SKM-1 (cell line): ENCODE measurements around the gene RNF168.
A peak's percentile ranks its signal among the peaks of the same experiment; 100 is the strongest.
"Not testable (repeated sequence)": the region's sequence is repeated elsewhere in the genome, so short reads cannot be mapped to it uniquely, and the experiment has no call there.

ENCODE experiments used
- DNase-seq: peaks from one replicate; lab custom pipeline; 2025; ENCODE audit not compliant: unreplicated experiment; lab: John Stamatoyannopoulos, UW

RNF168 gene

GRCh38 chr3:196472286-196472685, 31.3 kb downstream of the RNF168 start:
- DNase-seq: no peak

GRCh38 chr3:196471551-196471950, 32.0 kb downstream of the RNF168 start:
- DNase-seq: no peak

GRCh38 chr3:196470182-196470581, 33.4 kb downstream of the RNF168 start:
- DNase-seq: not testable (repeated sequence)

- no peak for DNase-seq
These were observed 39.8 kb downstream of the RNF168 start for GRCh38 chr3:196463804-196464203.

- DNase-seq: no peak
These were observed 40.2 kb downstream of the RNF168 start for GRCh38 chr3:196463478-196463756.

- not testable (repeated sequence) for DNase-seq
These were observed 40.7 kb downstream of the RNF168 start for GRCh38 chr3:196462680-196463477.

GRCh38 chr3:196458063-196458462, 45.5 kb downstream of the RNF168 start:
- DNase-seq: no peak

- DNase-seq: peak; percentile 94
These were observed 46.1 kb downstream of the RNF168 start for GRCh38 chr3:196457470-196457869.

- DNase-seq: no peak
These were observed 48.6 kb downstream of the RNF168 start for GRCh38 chr3:196454935-196455334.

- DNase-seq: not testable (repeated sequence)
These were observed 58.2 kb downstream of the RNF168 start for GRCh38 chr3:196445391-196445790.

GRCh38 chr3:196444500-196444894, 59.1 kb downstream of the RNF168 start:
- DNase-seq: no peak

GRCh38 chr3:196440696-196441095, 62.9 kb downstream of the RNF168 start:
- DNase-seq: no peak

- DNase-seq: no peak
These were observed 63.5 kb downstream of the RNF168 start for GRCh38 chr3:196440041-196440537.

- DNase-seq: peak; percentile 84
These were observed 71.3 kb downstream of the RNF168 start, which contains the start of gene UBXN7 for GRCh38 chr3:196432137-196432879. Gene UBXN7 (minus strand): TSS chr3:196432427. CDS start chr3:196432399, 28 bp downstream.

- no peak for DNase-seq
These were observed 72.1 kb downstream of the RNF168 start for GRCh38 chr3:196431181-196432136.

GRCh38 chr3:196428041-196428440, 75.5 kb downstream of the RNF168 start:
- no peak for DNase-seq

- not testable (repeated sequence) for DNase-seq
These were observed 79.1 kb downstream of the RNF168 start for GRCh38 chr3:196424421-196424820.

- no peak for DNase-seq
These were observed 80.4 kb downstream of the RNF168 start for GRCh38 chr3:196423044-196423781.

- DNase-seq: not testable (repeated sequence)
These were observed 81.9 kb downstream of the RNF168 start for GRCh38 chr3:196421668-196422067.

GRCh38 chr3:196419386-196419785, 84.2 kb downstream of the RNF168 start:
- DNase-seq: no peak
